Lung (tissue), 12 donors: ENCODE measurements around the gene PRKCZ. TPM values are rescaled to one million over a fixed set of nuclear protein-coding genes. Genes with fewer than 3 reads are reported as not detected.

Experiments used
- ATAC-seq: fragments of 200-7000 bp; cut with Tn5 transposase; one replicate; pipeline ENCODE4 v1.9.1; 2020; ENCODE audit warnings: moderate number of reproducible peaks; ENCODE audit not compliant: insufficient read depth, low FRiP score
- DNase-seq, 3 donors: peaks; one replicate each; pipeline ENCODE4 v3.0.0-alpha.2; 2013 to 2017
- H3K27ac ChIP-seq, 2 donors: one replicate each; pipeline ENCODE4 v1.5.1; 2013; ENCODE audit warnings: mild to moderate bottlenecking in 2 of 2, moderate library complexity in 2 of 2, control low read depth in 1 of 2, inconsistent platforms in 1 of 2, low read depth in 1 of 2, low read length in 1 of 2
- H3K27me3 ChIP-seq, 3 donors: one replicate each; pipeline ENCODE4 v1.5.1; 2013; ENCODE audit warnings: low read length in 2 of 3; ENCODE audit not compliant: control insufficient read depth in 3 of 3, insufficient read depth in 3 of 3
- H3K36me3 ChIP-seq, 4 donors: one replicate each; pipeline ENCODE4 v1.5.1; 2013; ENCODE audit warnings: low read length in 4 of 4, mild to moderate bottlenecking in 1 of 4, moderate library complexity in 1 of 4; ENCODE audit not compliant: control insufficient read depth in 4 of 4, insufficient read depth in 4 of 4
- H3K4me1 ChIP-seq, 5 donors: one replicate each; pipeline ENCODE4 v1.5.1; 2013; ENCODE audit warnings: low read length in 5 of 5, mild to moderate bottlenecking in 2 of 5, moderate library complexity in 1 of 5; ENCODE audit not compliant: control insufficient read depth in 5 of 5, insufficient read depth in 5 of 5
- H3K4me3 ChIP-seq: one replicate; pipeline ENCODE4 v1.5.1; 2013; ENCODE audit warnings: mild to moderate bottlenecking, control low read depth, moderate library complexity
- H3K9ac ChIP-seq, 2 donors: one replicate each; pipeline ENCODE4 v1.5.1; 2013; ENCODE audit warnings: low read length in 2 of 2, control low read depth in 1 of 2; ENCODE audit not compliant: insufficient read depth in 1 of 2
- H3K9me3 ChIP-seq, 4 donors: one replicate each; pipeline ENCODE4 v1.5.1; 2013; ENCODE audit warnings: low read length in 3 of 4, mild to moderate bottlenecking in 1 of 4, moderate library complexity in 1 of 4; ENCODE audit not compliant: control insufficient read depth in 4 of 4, insufficient read depth in 3 of 4
- CTCF ChIP-seq: IDR thresholded peaks from 2 replicates; pipeline ENCODE4 v1.5.1; 2012; ENCODE audit warnings: mild to moderate bottlenecking; ENCODE audit errors: control extremely low read depth, extremely low read depth
- WGBS, 2 donors: extraction: QIAGEN DNeasy Blood & Tissue Kit; methylation state at CpG; one replicate each; pipeline ENCODE4 v1.1.7; 2013; 5-methylcytosine and 5-hydroxymethylcytosine counted together
- polyA plus RNA-seq, 2 donors: library from polyadenylated mRNA; stranded (reverse); fragments of 200-250 nt; gene quantifications; one replicate each; pipeline ENCODE4 v1.2.1, GENCODE V29; 2013
- total RNA-seq, 2 donors: library from RNA; depleted of rRNA in 1 of 2; stranded (reverse); fragments of >200 nt in 1 of 2; gene quantifications; one replicate each; pipeline ENCODE4 v1.2.1, GENCODE V29; 2014 to 2021
- donor health status: control.
- donor health status: control.
- donor health status: Bipolar disorder and iron deficiency.
- donor health status: healthy.
- donor health status: DM: yes; HTN: yes; CAD: no.

PRKCZ gene
- total and polyA plus RNA-seq, 4 donors, result 55.2 to 149 (median 117) TPM

- peak; percentile 88 for ATAC-seq
- H3K4me1 ChIP-seq, result peaks cover 0 to 40% (median 15%) of the 10 kb centered on the region in 5 donors
- WGBS, 2 donors, result 5 to 6% methylated on average over 62 to 63 of the region's 63 CpGs
Observed at GRCh38 chr1:2133039-2133878, 83.0 kb downstream of the PRKCZ start.

GRCh38 chr1:2133879-2134215, 83.6 kb downstream of the PRKCZ start:
- H3K27ac ChIP-seq, result peak overlapping the region; percentile 70 to 90
- ATAC-seq (no peak), DNase-seq (peak in 1 of 3 donors; percentile 29)
- no peak overlapping the region for H3K4me3 ChIP-seq
- WGBS, 2 donors, result 74 to 78% methylated on average over 11 to 17 of the region's 17 CpGs
- H3K36me3 ChIP-seq, result no peaks in the 10 kb centered on the region
- peaks cover 0 to 40% (median 15%) of the 10 kb centered on the region in 5 donors for H3K4me1 ChIP-seq
- no peak for TF ChIP-seq CTCF
- H3K9me3 ChIP-seq, result no peaks in the 10 kb centered on the region
- H3K27me3 ChIP-seq, result no peaks in the 10 kb centered on the region
- H3K9ac ChIP-seq, result peak overlapping the region in 1 of 2 donors; percentile 70

More at GRCh38 chr1:2133039-2133878, 83.0 kb downstream of the PRKCZ start:
- Histone ChIP-seq H3K36me3 (no peaks in the 10 kb centered on the region), H3K27me3 (no peaks in the 10 kb centered on the region), H3K9ac (peak overlapping the region; percentile 86 to 90), H3K9me3 (no peaks in the 10 kb centered on the region), H3K4me3 (peak overlapping the region; percentile 14), H3K27ac (peak overlapping the region; percentile 70 to 92)
- DNase-seq, result peak; percentile 99 to 100 (median 99)
- TF ChIP-seq CTCF, result no peak

- Histone ChIP-seq H3K4me3 (no peak overlapping the region), H3K36me3 (no peaks in the 10 kb centered on the region), H3K9me3 (no peaks in the 10 kb centered on the region), H3K9ac (peak overlapping the region in 1 of 2 donors; percentile 70), H3K27ac (peak overlapping the region in 1 of 2 donors; percentile 90), H3K27me3 (no peaks in the 10 kb centered on the region), H3K4me1 (peaks cover 0 to 39% (median 15%) of the 10 kb centered on the region in 5 donors)
- 78 to 83% methylated on average over 9 of the region's 9 CpGs for WGBS, 2 donors
- no peak for ATAC-seq
- peak in 2 of 3 donors; percentile 44 to 49 for DNase-seq
- TF ChIP-seq CTCF, result no peak
Observed at GRCh38 chr1:2134266-2134620, 84.0 kb downstream of the PRKCZ start.
